Adipose tissue (tissue), 3 donors: ENCODE results near the gene GPR152. TPM values are rescaled to one million over a fixed set of nuclear protein-coding genes. Genes with fewer than 3 reads are reported as not detected.
"Not testable (repeated sequence)": the region's sequence is repeated elsewhere in the genome, so short reads cannot be mapped to it uniquely, and the experiment has no call there.

Source experiments
- H3K27ac ChIP-seq: one replicate; pipeline ENCODE4 v1.5.1; 2013; ENCODE audit warnings: low read depth, low read length
- WGBS, 3 donors: extraction: QIAGEN DNeasy Blood & Tissue Kit; methylation state at CpG; one replicate each; pipeline ENCODE4 v1.1.7; 2013; 5-methylcytosine and 5-hydroxymethylcytosine counted together
- polyA plus RNA-seq, 3 donors: library from polyadenylated mRNA; stranded (reverse); fragments of 200-250 nt; gene quantifications; one replicate each; pipeline ENCODE4 v1.2.3, GENCODE V29; 2013
- donor health status: healthy with polysubstance abuse.
- donor health status: Bipolar disorder and iron deficiency.
- donor health status: healthy.

GPR152 gene
- polyA plus RNA-seq, 3 donors: not detected

GRCh38 chr11:67468759-67469507 lies 16.4 kb upstream of the GPR152 start, which contains the start of gene TMEM134:
Gene TMEM134 (minus strand): TSS chr11:67469251. CDS start chr11:67469192, 59 bp downstream.
- WGBS, 3 donors: 0 to 1% (median 1%) methylated on average over 55 to 76 of the region's 76 CpGs
- peak within 1 kb of the TSS; percentile 60 for H3K27ac ChIP-seq

- 0 to 4% (median 2%) methylated on average over 4 to 6 of the region's 6 CpGs for WGBS, 3 donors
- H3K27ac ChIP-seq: no peak overlapping the region
Observed at GRCh38 chr11:67468456-67468758, 15.9 kb upstream of the GPR152 start.

- no peak overlapping the region for H3K27ac ChIP-seq
- WGBS, 3 donors: 14 to 34% (median 31%) methylated on average over 5 of the region's 5 CpGs
Observed at GRCh38 chr11:67468056-67468455, 15.5 kb upstream of the GPR152 start.

GRCh38 chr11:67466962-67467771 lies 14.6 kb upstream of the GPR152 start:
- H3K27ac ChIP-seq: no peak overlapping the region
- 38 to 82% (median 71%) methylated on average over 11 of the region's 11 CpGs for WGBS, 3 donors

- H3K27ac ChIP-seq: no peak overlapping the region
Observed at GRCh38 chr11:67466367-67466766, 13.8 kb upstream of the GPR152 start.

GRCh38 chr11:67465530-67465929 lies 13.0 kb upstream of the GPR152 start:
- 48 to 76% (median 63%) methylated on average over 2 of the region's 2 CpGs for WGBS, 3 donors
- not testable (repeated sequence) for H3K27ac ChIP-seq

More at GRCh38 chr11:67466367-67466766, 13.8 kb upstream of the GPR152 start:
- 72 to 88% (median 81%) methylated on average over 5 of the region's 5 CpGs for WGBS, 3 donors

- WGBS, 3 donors: 34 to 79% (median 73%) methylated on average over 3 of the region's 3 CpGs
- H3K27ac ChIP-seq: no peak overlapping the region
Observed at GRCh38 chr11:67465189-67465510, 12.6 kb upstream of the GPR152 start.

GRCh38 chr11:67464411-67465188 lies 12.1 kb upstream of the GPR152 start:
- no peak overlapping the region for H3K27ac ChIP-seq
- WGBS, 3 donors: 16 to 22% (median 20%) methylated on average over 42 to 56 of the region's 56 CpGs

- WGBS, 3 donors: 68 to 77% (median 71%) methylated on average over 20 of the region's 20 CpGs
- no peak overlapping the region for H3K27ac ChIP-seq
Observed at GRCh38 chr11:67463680-67464410, 11.3 kb upstream of the GPR152 start.

- no peak overlapping the region for H3K27ac ChIP-seq
- WGBS, 3 donors: 69 to 95% (median 91%) methylated on average over 10 of the region's 10 CpGs
Observed at GRCh38 chr11:67463186-67463585, 10.7 kb upstream of the GPR152 start.

GRCh38 chr11:67458266-67458665 lies 5.7 kb upstream of the GPR152 start:
- 85 to 91% (median 87%) methylated on average over 17 to 19 of the region's 19 CpGs for WGBS, 3 donors
- no peak overlapping the region for H3K27ac ChIP-seq

- no peak overlapping the region for H3K27ac ChIP-seq
- WGBS, 3 donors: 91 to 92% (median 92%) methylated on average over 12 of the region's 12 CpGs
Observed at GRCh38 chr11:67457453-67457852, 4.9 kb upstream of the GPR152 start.

- H3K27ac ChIP-seq: no peak overlapping the region
- 83 to 84% (median 83%) methylated on average over 24 to 25 of the region's 25 CpGs for WGBS, 3 donors
Observed at GRCh38 chr11:67456068-67456705, 3.7 kb upstream of the GPR152 start.

GRCh38 chr11:67455054-67455453 lies 2.5 kb upstream of the GPR152 start, which contains the start of gene CABP4:
Gene CABP4 (plus strand): TSS chr11:67455354. CDS start chr11:67455424, 70 bp downstream.
- H3K27ac ChIP-seq: no peak within 1 kb of the TSS
- 91 to 95% (median 94%) methylated on average over 3 of the region's 3 CpGs for WGBS, 3 donors

GRCh38 chr11:67453816-67454732 lies 1.5 kb upstream of the GPR152 start:
- WGBS, 3 donors: 87 to 92% (median 87%) methylated on average over 18 to 21 of the region's 21 CpGs
- H3K27ac ChIP-seq: no peak overlapping the region

GRCh38 chr11:67451658-67451976 lies 912 bp downstream of the GPR152 start:
- WGBS, 3 donors: 91 to 94% (median 94%) methylated on average over 14 of the region's 14 CpGs
- no peak overlapping the region for H3K27ac ChIP-seq
